HEK293T (cell line): ENCODE results near the gene CHTOP.

Experiments
- BHLHE40 ChIP-seq: fragments of 450-650 bp; IDR thresholded peaks from 2 replicates; pipeline ENCODE4 v1.6.1; 2016; ENCODE audit warnings: mild to moderate bottlenecking, moderate library complexity, borderline replicate concordance
- ELF4 ChIP-seq: fragments of 450-650 bp; IDR thresholded peaks from 2 replicates; pipeline ENCODE4 v1.6.1; 2017; ENCODE audit warnings: antibody characterized with exemption
- FOXK2 ChIP-seq: fragments of 450-650 bp; IDR thresholded peaks from 2 replicates; pipeline ENCODE4 v1.6.1; 2016; ENCODE audit warnings: mild to moderate bottlenecking
- FOXM1 ChIP-seq: fragments of 450-650 bp; IDR thresholded peaks from 2 replicates; pipeline ENCODE4 v1.6.1; 2017; ENCODE audit warnings: mild to moderate bottlenecking, borderline replicate concordance
- LEF1 ChIP-seq: fragments of 450-650 bp; IDR thresholded peaks from 2 replicates; pipeline ENCODE4 v1.6.1; 2017; ENCODE audit warnings: mild to moderate bottlenecking, borderline replicate concordance
- NFRKB ChIP-seq: fragments of 450-650 bp; IDR thresholded peaks from 2 replicates; pipeline ENCODE4 v1.6.1; 2016; ENCODE audit warnings: mild to moderate bottlenecking, moderate library complexity
- SP1 ChIP-seq: fragments of 450-650 bp; IDR thresholded peaks from 2 replicates; pipeline ENCODE4 v1.6.1; 2017
- SUZ12 ChIP-seq: fragments of 450-650 bp; IDR thresholded peaks from 2 replicates; pipeline ENCODE4 v1.6.1; 2016; ENCODE audit warnings: mild to moderate bottlenecking
- TARDBP ChIP-seq: fragments of 450-650 bp; IDR thresholded peaks from 2 replicates; pipeline ENCODE4 v1.6.1; 2016
- ZNF384 ChIP-seq: fragments of 450-650 bp; IDR thresholded peaks from 2 replicates; pipeline ENCODE4 v1.6.1; 2016

GRCh38 chr1:153616917-153617311 is 17.0 kb upstream of the CHTOP start:
- TF ChIP-seq TARDBP (no peak), FOXM1 (no peak), NFRKB (no peak), ELF4 (no peak), BHLHE40 (no peak), LEF1 (no peak), FOXK2 (no peak), SUZ12 (no peak), SP1 (no peak), ZNF384 (no peak)
